DOHH2 (cell line): Measurements from ENCODE around the gene SH3GLB1.

Experiments
- H3F3A ChIP-seq: fragments of 200-600 bp; sonication (generic), shearing (Covaris generic); 2 replicates; pipeline ENCODE4 v1.6.0; 2016; ENCODE audit warnings: antibody characterized with exemption, mild to moderate bottlenecking; ENCODE audit not compliant: control insufficient read depth, insufficient read depth
- H3K27ac ChIP-seq: fragments of 200-600 bp; sonication (generic); 2 replicates; pipeline ENCODE4 v1.5.1; 2014; ENCODE audit warnings: low read depth, mild to moderate bottlenecking, low read length, moderate library complexity
- H3K27me3 ChIP-seq: fragments of 200-600 bp; sonication (generic); 2 replicates; pipeline ENCODE4 v1.6.1; 2014; ENCODE audit warnings: mild to moderate bottlenecking, low read length, mixed read lengths; ENCODE audit not compliant: control insufficient read depth
- H3K36me3 ChIP-seq: fragments of 200-600 bp; sonication (generic); 2 replicates; pipeline ENCODE4 v1.6.1; 2014; ENCODE audit warnings: mild to moderate bottlenecking, low read length, moderate library complexity, mixed read lengths; ENCODE audit not compliant: control insufficient read depth
- H3K4me1 ChIP-seq: fragments of 200-600 bp; sonication (generic); 2 replicates; pipeline ENCODE4 v1.6.1; 2014; ENCODE audit warnings: mild to moderate bottlenecking, low read length, mixed read lengths; ENCODE audit not compliant: control insufficient read depth
- H3K4me2 ChIP-seq: fragments of 200-600 bp; sonication (generic); 2 replicates; pipeline ENCODE4 v1.6.0; 2014; ENCODE audit warnings: mild to moderate bottlenecking, low read length, moderate library complexity
- H3K4me3 ChIP-seq: fragments of 200-600 bp; sonication (generic); 2 replicates; pipeline ENCODE4 v1.5.1; 2014; ENCODE audit warnings: mild to moderate bottlenecking, low read length, mixed read lengths
- H3K79me2 ChIP-seq: fragments of 200-600 bp; sonication (generic); 2 replicates; pipeline ENCODE4 v1.6.1; 2014; ENCODE audit warnings: mild to moderate bottlenecking, low read length, mixed read lengths; ENCODE audit not compliant: control insufficient read depth
- H3K9me2 ChIP-seq: fragments of 200-600 bp; sonication (generic); replicated peaks from 2 replicates; pipeline ENCODE4 v1.6.1; 2014; ENCODE audit warnings: mild to moderate bottlenecking, low read length, mixed read lengths; ENCODE audit not compliant: control insufficient read depth
- H3K9me3 ChIP-seq: fragments of 200-600 bp; sonication (generic); 2 replicates; pipeline ENCODE4 v1.6.1; 2014; ENCODE audit warnings: antibody characterized with exemption, low read length, mixed read lengths; ENCODE audit not compliant: control insufficient read depth, insufficient read depth
- H4K20me1 ChIP-seq: fragments of 200-600 bp; sonication (generic); 2 replicates; pipeline ENCODE4 v1.6.0; 2014; ENCODE audit warnings: low read depth, mild to moderate bottlenecking, antibody characterized with exemption, low read length, moderate library complexity; ENCODE audit not compliant: control insufficient read depth, insufficient read depth
- CTCF ChIP-seq: fragments of 200-600 bp; sonication (generic); IDR thresholded peaks from one replicate; pipeline ENCODE4 v1.5.1; 2014; ENCODE audit warnings: antibody characterized with exemption, mild to moderate bottlenecking, low read depth, low read length; ENCODE audit not compliant: poor library complexity, severe bottlenecking
- EZH2phosphoT487 ChIP-seq: fragments of 200-600 bp; sonication (generic); IDR thresholded peaks from 2 replicates; pipeline ENCODE4 v1.6.1; 2017; ENCODE audit warnings: borderline replicate concordance, mild to moderate bottlenecking, antibody characterized with exemption, low read length, moderate library complexity, mixed read lengths

Gene SH3GLB1

DNA sequence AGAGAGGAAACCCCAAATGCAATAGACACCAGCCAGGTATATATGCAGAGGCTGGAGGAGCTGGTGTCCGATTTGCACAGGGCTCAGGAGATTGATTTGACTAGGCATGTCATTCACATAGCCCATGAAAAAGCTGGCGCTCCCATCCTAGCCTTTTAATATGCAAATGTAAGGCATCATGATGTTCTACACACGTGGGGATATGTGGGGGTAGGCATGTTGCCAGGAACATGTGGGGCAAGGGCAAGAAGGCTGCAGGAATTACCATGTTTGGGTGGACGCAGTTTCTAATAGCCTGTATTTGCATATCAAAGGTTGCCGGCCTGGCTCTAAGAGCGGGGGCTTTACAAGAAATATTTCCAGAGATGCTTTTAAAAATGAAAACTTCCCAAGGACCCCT is 11.7 kb upstream of the SH3GLB1 start:
- no peaks in the 10 kb centered on the region for H3K9me2 ChIP-seq
- no peak for TF ChIP-seq EZH2phosphoT487
- TF ChIP-seq CTCF: no peak
- no peaks in the 10 kb centered on the region for H3K4me1 ChIP-seq
- H3K9me3 ChIP-seq: no peaks in the 10 kb centered on the region
- H3K79me2 ChIP-seq: no peaks in the 10 kb centered on the region
- no peaks in the 10 kb centered on the region for H3F3A ChIP-seq
- no peaks in the 10 kb centered on the region for H3K36me3 ChIP-seq
- no peak overlapping the region for H3K27ac ChIP-seq
- no peaks in the 10 kb centered on the region for H4K20me1 ChIP-seq
- H3K27me3 ChIP-seq: peaks cover 2% of the 10 kb centered on the region; the same call in 1 of the 2 replicates
- H3K4me3 ChIP-seq: no peak overlapping the region
- no peak overlapping the region for H3K4me2 ChIP-seq

GRCh38 chr1:86695400-86695799 is 9.0 kb upstream of the SH3GLB1 start:
- Histone ChIP-seq H3K4me1 (no peaks in the 10 kb centered on the region), H3K4me2 (no peak overlapping the region)

GRCh38 chr1:86696522-86696921 is 7.9 kb upstream of the SH3GLB1 start:
- Histone ChIP-seq H3K27ac (no peak overlapping the region), H3K4me2 (no peak overlapping the region)
- TF ChIP-seq EZH2phosphoT487 (no peak), CTCF (no peak)

More at GRCh38 chr1:86695400-86695799, 9.0 kb upstream of the SH3GLB1 start:
- no peaks in the 10 kb centered on the region for H4K20me1 ChIP-seq
- no peaks in the 10 kb centered on the region for H3K36me3 ChIP-seq
- TF ChIP-seq EZH2phosphoT487: no peak
- no peak for TF ChIP-seq CTCF
- H3K79me2 ChIP-seq: no peaks in the 10 kb centered on the region
- no peak overlapping the region for H3K4me3 ChIP-seq
- no peaks in the 10 kb centered on the region for H3K9me3 ChIP-seq
- no peak overlapping the region for H3K27ac ChIP-seq
- peaks cover 2% of the 10 kb centered on the region; the same call in 1 of the 2 replicates for H3K27me3 ChIP-seq
- no peaks in the 10 kb centered on the region for H3K9me2 ChIP-seq
- no peaks in the 10 kb centered on the region for H3F3A ChIP-seq

GRCh38 chr1:86699186-86699585 is 5.2 kb upstream of the SH3GLB1 start:
- Histone ChIP-seq H3K4me2 (no peak overlapping the region), H3K9me3 (no peaks in the 10 kb centered on the region), H3K27me3 (peaks cover 2% of the 10 kb centered on the region; the same call in 1 of the 2 replicates), H3K27ac (no peak overlapping the region), H4K20me1 (no peaks in the 10 kb centered on the region), H3K4me3 (no peak overlapping the region), H3K4me1 (peaks cover 10% of the 10 kb centered on the region), H3F3A (no peaks in the 10 kb centered on the region), H3K79me2 (no peaks in the 10 kb centered on the region), H3K9me2 (no peaks in the 10 kb centered on the region), H3K36me3 (no peaks in the 10 kb centered on the region)
- TF ChIP-seq EZH2phosphoT487 (no peak), CTCF (no peak)

More at GRCh38 chr1:86696522-86696921, 7.9 kb upstream of the SH3GLB1 start:
- Histone ChIP-seq H3K79me2 (no peaks in the 10 kb centered on the region), H3K4me3 (no peak overlapping the region), H3K36me3 (no peaks in the 10 kb centered on the region), H3K4me1 (no peaks in the 10 kb centered on the region), H3K9me2 (no peaks in the 10 kb centered on the region), H3K27me3 (peaks cover 2% of the 10 kb centered on the region; the same call in 1 of the 2 replicates), H3F3A (no peaks in the 10 kb centered on the region), H3K9me3 (no peaks in the 10 kb centered on the region), H4K20me1 (no peaks in the 10 kb centered on the region)
